WTC11 (cell line): ENCODE results near the gene TMEM72. TPM values are rescaled to one million over a fixed set of nuclear protein-coding genes. Genes with fewer than 3 reads are reported as not detected.
A peak's percentile ranks its signal among the peaks of the same experiment; 100 is the strongest.

Experiments
- ATAC-seq: fragments of 200-7000 bp; cut with Tn5 transposase; 2 replicates; pipeline ENCODE4 v1.10.0; 2021; ENCODE audit warnings: mild to moderate bottlenecking, moderate library complexity
- CTCF ChIA-PET: fragments of 300-600 bp; sonication (Branson Sonifier 250); formaldehyde crosslinking; loops from one replicate; lab custom pipeline; 2021; ENCODE audit warnings: antibody characterized with exemption; lab: Charles Lee
- POLR2A ChIA-PET: fragments of 350-600 bp; sonication (Branson Sonifier 250); formaldehyde crosslinking; loops from one replicate; lab custom pipeline; 2021; ENCODE audit warnings: antibody characterized with exemption; lab: Charles Lee
- DNase-seq: peaks from one replicate; pipeline ENCODE4 v3.0.0; 2021; ENCODE audit warnings: low spot score
- H3K27ac Mint-ChIP-seq: 2 replicates; pipeline ENCODE4 v1.8.0; 2021; ENCODE audit warnings: mixed read lengths
- H3K27me3 Mint-ChIP-seq: 2 replicates; pipeline ENCODE4 v1.8.0; 2021; ENCODE audit warnings: low read depth, mild to moderate bottlenecking, moderate library complexity, mixed read lengths
- H3K36me3 Mint-ChIP-seq: 2 replicates; pipeline ENCODE4 v1.8.0; 2021; ENCODE audit warnings: mixed read lengths
- H3K4me1 Mint-ChIP-seq: 2 replicates; pipeline ENCODE4 v1.8.0; 2022; ENCODE audit warnings: mixed read lengths
- H3K4me3 Mint-ChIP-seq: 2 replicates; pipeline ENCODE4 v1.8.0; 2021; ENCODE audit warnings: mild to moderate bottlenecking, moderate library complexity, mixed read lengths
- H3K9me3 Mint-ChIP-seq: 2 replicates; pipeline ENCODE4 v1.8.0; 2021; ENCODE audit warnings: mixed read lengths
- CBFB ChIP-seq: sonication (generic); formaldehyde crosslinking; IDR thresholded peaks from 2 replicates; pipeline ENCODE4 v1.8.1; 2022; ENCODE audit warnings: mild to moderate bottlenecking, low read depth, missing genetic modification reagents
- CDX4 ChIP-seq: fragments of 250-450 bp; sonication (Bioruptor Pico); IDR thresholded peaks from 2 replicates; pipeline ENCODE4 v1.9.0; 2021; ENCODE audit warnings: moderate library complexity, mild to moderate bottlenecking, inconsistent platforms, borderline replicate concordance
- E2F4 ChIP-seq: sonication (generic); formaldehyde crosslinking; IDR thresholded peaks from 2 replicates; pipeline ENCODE4 v1.8.1; 2022; ENCODE audit warnings: low read depth, mild to moderate bottlenecking, moderate library complexity, missing genetic modification reagents, borderline replicate concordance
- ETV6 ChIP-seq: sonication (generic); formaldehyde crosslinking; IDR thresholded peaks from 2 replicates; pipeline ENCODE4 v1.8.1; 2022; ENCODE audit warnings: mild to moderate bottlenecking, missing genetic modification reagents
- HMGA2 ChIP-seq: fragments of 250-450 bp; sonication (Bioruptor Pico); IDR thresholded peaks from 2 replicates; pipeline ENCODE4 v1.4.0; 2021; ENCODE audit warnings: mild to moderate bottlenecking, moderate library complexity
- IRF2 ChIP-seq: sonication (generic); formaldehyde crosslinking; IDR thresholded peaks from 2 replicates; pipeline ENCODE4 v1.8.0; 2022; ENCODE audit warnings: low read depth, missing genetic modification reagents, borderline replicate concordance
- JAZF1 ChIP-seq: fragments of 250-450 bp; sonication (Bioruptor Pico); IDR thresholded peaks from 2 replicates; pipeline ENCODE4 v1.9.0; 2021; ENCODE audit warnings: moderate library complexity, mild to moderate bottlenecking, inconsistent platforms
- NR2C2 ChIP-seq: sonication (generic); formaldehyde crosslinking; IDR thresholded peaks from 2 replicates; pipeline ENCODE4 v1.8.0; 2022; ENCODE audit warnings: mild to moderate bottlenecking, missing genetic modification reagents
- RORB ChIP-seq: fragments of 250-450 bp; sonication (Bioruptor Pico); IDR thresholded peaks from 2 replicates; pipeline ENCODE4 v1.9.0; 2021; ENCODE audit warnings: mild to moderate bottlenecking
- USF2 ChIP-seq: sonication (generic); formaldehyde crosslinking; IDR thresholded peaks from 2 replicates; pipeline ENCODE4 v1.8.1; 2023; ENCODE audit warnings: mild to moderate bottlenecking, missing genetic modification reagents, moderate library complexity
- ZNF138 ChIP-seq: sonication (generic); formaldehyde crosslinking; conservative IDR thresholded peaks from 2 replicates; pipeline ENCODE4 v1.8.1; 2022; ENCODE audit warnings: mild to moderate bottlenecking, moderate library complexity, missing genetic modification reagents
- ZNF263 ChIP-seq: sonication (generic); formaldehyde crosslinking; IDR thresholded peaks from 2 replicates; pipeline ENCODE4 v1.8.1; 2022; ENCODE audit warnings: low read depth, mild to moderate bottlenecking, moderate library complexity, missing genetic modification reagents
- ZNF317 ChIP-seq: sonication (generic); formaldehyde crosslinking; IDR thresholded peaks from 2 replicates; pipeline ENCODE4 v1.8.1; 2023; ENCODE audit warnings: low read depth, mild to moderate bottlenecking, moderate library complexity, missing genetic modification reagents, borderline replicate concordance
- ZNF416 ChIP-seq: fragments of 250-450 bp; sonication (Bioruptor Pico); IDR thresholded peaks from 2 replicates; pipeline ENCODE4 v1.9.0; 2021; ENCODE audit warnings: mild to moderate bottlenecking, inconsistent platforms
- ZNF425 ChIP-seq: fragments of 250-450 bp; sonication (Bioruptor Pico); conservative IDR thresholded peaks from 2 replicates; pipeline ENCODE4 v1.9.0; 2021; ENCODE audit warnings: mild to moderate bottlenecking
- ZNF512 ChIP-seq: sonication (generic); formaldehyde crosslinking; IDR thresholded peaks from 2 replicates; pipeline ENCODE4 v1.8.1; 2022; ENCODE audit warnings: missing genetic modification reagents, borderline replicate concordance
- total RNA-seq: library from RNA; stranded (reverse); gene quantifications from 3 replicates; pipeline ENCODE4 v1.2.3, GENCODE V29; 2021

TMEM72 gene
- total RNA-seq, 1 experiment from 2014 or later = not detected

GRCh38 chr10:44965104-44965503, 54.0 kb downstream of the TMEM72 start (continued):
- TF ChIP-seq CBFB (no peak), ZNF138 (CRISPR knock-in tag) (no peak), JAZF1 (no peak), USF2 (no peak), ZNF512 (CRISPR knock-in tag) (no peak)
- TF ChIP-seq, all 79 proteins: peak for 0

GRCh38 chr10:44965651-44966097, 54.5 kb downstream of the TMEM72 start:
- POLR2A ChIA-PET = no interaction called here
- H3K9me3 Mint-ChIP-seq = no peaks in the 10 kb centered on the region
- CTCF ChIA-PET = interaction anchor here (0.9 to 3.6 kb wide), 8 partner anchors 8 to 33 kb away, joined by 3 to 25 read pairs (median 7); no protein-coding TSS in a partner anchor

More at GRCh38 chr10:44965651-44966097, 54.5 kb downstream of the TMEM72 start:
- no peak for ATAC-seq
- peak overlapping the region; percentile 88 for H3K27ac Mint-ChIP-seq
- peaks cover 2% of the 10 kb centered on the region for H3K27me3 Mint-ChIP-seq
- TF ChIP-seq ZNF263 (CRISPR knock-in tag) (no peak), NR2C2 (CRISPR knock-in tag) (no peak), RORB (CRISPR knock-in tag) (no peak), ZNF425 (CRISPR knock-in tag) (no peak), HMGA2 (CRISPR knock-in tag) (no peak), ZNF416 (CRISPR knock-in tag) (no peak), ZNF317 (CRISPR knock-in tag) (no peak), E2F4 (CRISPR knock-in tag) (no peak), ETV6 (CRISPR knock-in tag) (no peak), IRF2 (no peak), CDX4 (CRISPR knock-in tag) (no peak)
- no peak for DNase-seq
- peaks cover 17% of the 10 kb centered on the region for H3K36me3 Mint-ChIP-seq
- peaks cover 77% of the 10 kb centered on the region for H3K4me1 Mint-ChIP-seq
- H3K4me3 Mint-ChIP-seq = no peak overlapping the region; the same call in 1 of the 2 replicates
